ENCODE data around the gene CALHM1. TPM values are rescaled to one million over a fixed set of nuclear protein-coding genes. Genes with fewer than 3 reads are reported as not detected.

The CALHM1 gene
- total and polyA plus RNA-seq, 2 of the 13 experiments (the other 11 are each of a cell fraction or from before 2014, with no cell fraction given): 0.04 TPM; not detected in 1

GRCh38 chr10:103431902-103432301, 26.8 kb downstream of the CALHM1 start:
- 76% methylated on average over 8 of the region's 8 CpGs for WGBS (ENCODE audit: low lambda C conversion rate)
- intact Hi-C loops (cut with micrococcal nuclease; ENCODE audit: unreplicated experiment): loop anchor here (5.0 kb wide), 1 partner anchor 55 kb away; no protein-coding TSS in a partner anchor
- Histone ChIP-seq H3K27me3 (ENCODE audit: control insufficient read depth in 1 of 2, insufficient read depth in 2 of 2, low read length in 2 of 2) (no peaks in the 10 kb centered on the region), H3K4me2 (ENCODE audit: low read depth, low read length) (no peak overlapping the region), H2AFZ (ENCODE audit: low read length) (no peak overlapping the region), H3K27ac (ENCODE audit: extremely low read length, insufficient read depth, low read length) (no peak overlapping the region), H3K9me3 (ENCODE audit: low read length) (no peaks in the 10 kb centered on the region), H4K20me1 (ENCODE audit: insufficient read depth, low read length) (no peaks in the 10 kb centered on the region), H3K4me3 (replicated peaks in 1 of 3; ENCODE audit: insufficient read depth in 1 of 3, low read depth in 2 of 3, low read length in 3 of 3) (no peak overlapping the region), H3K36me3 (replicated peaks in 1 of 2; ENCODE audit: control insufficient read depth in 1 of 2, insufficient read depth in 2 of 2, low read length in 2 of 2) (peaks cover 28 to 77% of the 10 kb centered on the region in 2 experiments; a peak in 4 of 5 replicates), H3K4me1 (ENCODE audit: insufficient read depth, low read length) (peaks cover 7% of the 10 kb centered on the region; the same call in 1 of the 2 replicates), H3K79me2 (ENCODE audit: insufficient read depth, low read length) (no peaks in the 10 kb centered on the region), H3K9ac (ENCODE audit: insufficient read depth, low read depth, low read length) (no peak overlapping the region)
- TF ChIP-seq TRAFD1 (CRISPR knock-in tag; IDR thresholded peaks at IDR 0.05; ENCODE audit: borderline replicate concordance): no peak
- TF ChIP-seq FOXA1 (IDR thresholded peaks at IDR 0.05): no peak
- peak; percentile 46 for TF ChIP-seq FOXA1 (CRISPR knock-in tag; IDR thresholded peaks at IDR 0.05)
- no peak for TF ChIP-seq JUNB (CRISPR knock-in tag; IDR thresholded peaks at IDR 0.05; ENCODE audit: borderline replicate concordance)
- TF ChIP-seq, protein P1, sequence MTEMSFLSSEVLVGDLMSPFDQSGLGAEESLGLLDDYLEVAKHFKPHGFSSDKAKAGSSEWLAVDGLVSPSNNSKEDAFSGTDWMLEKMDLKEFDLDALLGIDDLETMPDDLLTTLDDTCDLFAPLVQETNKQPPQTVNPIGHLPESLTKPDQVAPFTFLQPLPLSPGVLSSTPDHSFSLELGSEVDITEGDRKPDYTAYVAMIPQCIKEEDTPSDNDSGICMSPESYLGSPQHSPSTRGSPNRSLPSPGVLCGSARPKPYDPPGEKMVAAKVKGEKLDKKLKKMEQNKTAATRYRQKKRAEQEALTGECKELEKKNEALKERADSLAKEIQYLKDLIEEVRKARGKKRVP (CRISPR knock-in tag; IDR thresholded peaks at IDR 0.05): no peak
- TF ChIP-seq KMT2B (CRISPR knock-in tag; IDR thresholded peaks at IDR 0.05): no peak
- TF ChIP-seq KAT8 (CRISPR knock-in tag; IDR thresholded peaks at IDR 0.05): no peak
- TF ChIP-seq, protein P2, sequence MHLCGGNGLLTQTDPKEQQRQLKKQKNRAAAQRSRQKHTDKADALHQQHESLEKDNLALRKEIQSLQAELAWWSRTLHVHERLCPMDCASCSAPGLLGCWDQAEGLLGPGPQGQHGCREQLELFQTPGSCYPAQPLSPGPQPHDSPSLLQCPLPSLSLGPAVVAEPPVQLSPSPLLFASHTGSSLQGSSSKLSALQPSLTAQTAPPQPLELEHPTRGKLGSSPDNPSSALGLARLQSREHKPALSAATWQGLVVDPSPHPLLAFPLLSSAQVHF (CRISPR knock-in tag; IDR thresholded peaks at IDR 0.05): no peak
- TF ChIP-seq GPN1 (CRISPR knock-in tag; IDR thresholded peaks at IDR 0.05; ENCODE audit: borderline replicate concordance): no peak
- no peak for TF ChIP-seq MLLT10 (CRISPR knock-in tag; IDR thresholded peaks at IDR 0.05)
- no peak for TF ChIP-seq HDAC6 (IDR thresholded peaks at IDR 0.05; ENCODE audit: low read depth, low read length)
- TF ChIP-seq FOXA3 (CRISPR knock-in tag; IDR thresholded peaks at IDR 0.05): peak; percentile 27; the same call in 1 of the 2 replicates
- no peak for TF ChIP-seq FOXO1 (CRISPR knock-in tag; IDR thresholded peaks at IDR 0.05)
- TF ChIP-seq SIN3A (IDR thresholded peaks at IDR 0.05; ENCODE audit: borderline replicate concordance, low read depth, low read length): no peak
- no peak for TF ChIP-seq LCORL (IDR thresholded peaks at IDR 0.05)
- TF ChIP-seq LCORL (CRISPR knock-in tag; IDR thresholded peaks at IDR 0.05): no peak
- no peak for TF ChIP-seq MTA1 (CRISPR knock-in tag; IDR thresholded peaks at IDR 0.05; ENCODE audit: borderline replicate concordance)
- peak; percentile 10 for DNase-seq (ENCODE audit: low spot score)
- no TSS peak for BruUV-seq (replicated peaks)
- ATAC-seq: peak; percentile 44; the same call in 2 of the 3 replicates
- ChIA-PET POLR2A (no interaction called here), CTCF (ENCODE audit: low intra/inter-chr PET ratio, low total read pairs) (no interaction called here)
- in situ Hi-C loops (cut with HindIII; ENCODE audit: extremely low pct_ligation_motif_present, low pct_unique_long_range_greater_than_20kb): no loop called here
- peak; percentile 12 for FAIRE-seq

All from HepG2 (cell line).